Measurements from ENCODE around the gene OR1F1.
"Not testable (repeated sequence)": the region's sequence is repeated elsewhere in the genome, so short reads cannot be mapped to it uniquely, and the experiment has no call there.

OR1F1 gene

GRCh38 chr16:3150346-3151218, 37.4 kb upstream of the OR1F1 start:
- DNase-seq (ENCODE audit: low read depth in 2 of 2), result peak; percentile 93 to 100

- DNase-seq (ENCODE audit: low read depth in 2 of 2), result no peak
These were observed 36.1 kb upstream of the OR1F1 start for GRCh38 chr16:3152027-3152276.

- peak; percentile 80 to 83 for DNase-seq (ENCODE audit: low read depth in 2 of 2)
These were observed 35.6 kb upstream of the OR1F1 start for GRCh38 chr16:3152277-3152990.

GRCh38 chr16:3152991-3153368, 35.0 kb upstream of the OR1F1 start:
- DNase-seq (ENCODE audit: low read depth in 2 of 2), result no peak

DNA sequence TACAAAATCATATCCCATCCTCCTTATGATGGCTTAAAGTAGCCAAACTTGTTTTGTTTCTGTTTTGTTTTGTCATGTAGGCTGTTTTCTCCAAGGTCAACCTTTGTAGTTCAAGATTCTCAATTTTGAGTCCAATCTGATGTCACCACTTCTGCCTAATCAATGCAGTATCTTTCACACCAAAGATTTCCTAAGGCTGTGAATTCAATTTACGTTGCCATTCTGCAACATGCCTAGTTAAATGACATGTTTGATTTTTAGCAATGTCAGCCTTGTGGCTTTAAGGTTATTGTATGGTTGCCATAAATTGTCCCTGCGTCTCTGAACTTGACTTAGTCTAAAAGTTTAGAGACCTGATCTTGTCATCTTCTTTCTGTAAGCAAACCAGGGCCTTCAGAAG, 32.8 kb upstream of the OR1F1 start:
- DNase-seq (ENCODE audit: low read depth in 2 of 2), result no peak

DNA sequence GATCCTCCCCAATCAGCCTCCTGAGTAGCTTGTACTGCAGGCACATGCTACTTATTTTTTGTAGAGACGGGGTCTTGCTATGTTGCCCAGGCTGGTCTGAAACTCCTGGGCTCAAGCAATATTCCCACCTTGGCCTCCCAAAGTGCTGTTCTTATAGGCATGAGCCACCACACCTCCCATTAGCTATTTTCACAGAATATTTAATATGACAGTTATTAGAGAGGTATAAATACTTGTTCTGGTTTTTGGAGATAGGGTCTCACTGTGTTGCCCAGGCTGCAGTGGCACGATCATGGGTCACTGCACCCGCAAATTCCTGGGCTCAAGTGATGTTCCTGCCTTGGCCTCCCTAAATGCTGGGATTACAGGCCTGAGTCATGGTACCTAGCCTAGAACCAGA, 32.0 kb upstream of the OR1F1 start:
- no peak for DNase-seq (ENCODE audit: low read depth in 2 of 2)

GRCh38 chr16:3157229-3158025, 30.6 kb upstream of the OR1F1 start:
- peak in 1 of 2 donors; percentile 54 for DNase-seq (ENCODE audit: low read depth in 2 of 2)

DNA sequence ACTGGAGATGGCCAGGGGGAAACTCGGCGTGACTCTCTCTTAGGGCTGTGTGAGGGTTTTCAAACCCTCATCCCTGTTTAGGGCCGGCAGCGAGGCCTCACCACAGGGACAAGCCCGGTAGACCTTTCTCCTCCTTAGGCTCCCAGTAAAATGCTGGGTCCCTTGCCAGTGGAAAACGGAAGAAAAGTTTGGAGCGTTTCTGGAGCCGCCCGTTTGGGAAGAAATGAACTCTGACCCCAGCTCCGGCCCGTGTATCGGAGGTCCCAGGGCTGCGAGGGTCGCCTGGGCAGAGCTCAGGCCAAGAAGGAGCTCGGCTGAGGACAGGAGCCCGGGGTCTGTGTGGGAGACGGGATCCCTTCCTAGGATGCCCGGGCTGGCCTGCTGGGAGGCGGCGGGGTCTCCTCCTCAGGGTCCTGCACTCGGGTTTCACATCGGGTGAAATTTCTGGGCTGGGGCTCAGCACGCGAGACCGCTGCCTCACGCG, 29.9 kb upstream of the OR1F1 start:
- no peak for DNase-seq (ENCODE audit: low read depth in 2 of 2)

DNA sequence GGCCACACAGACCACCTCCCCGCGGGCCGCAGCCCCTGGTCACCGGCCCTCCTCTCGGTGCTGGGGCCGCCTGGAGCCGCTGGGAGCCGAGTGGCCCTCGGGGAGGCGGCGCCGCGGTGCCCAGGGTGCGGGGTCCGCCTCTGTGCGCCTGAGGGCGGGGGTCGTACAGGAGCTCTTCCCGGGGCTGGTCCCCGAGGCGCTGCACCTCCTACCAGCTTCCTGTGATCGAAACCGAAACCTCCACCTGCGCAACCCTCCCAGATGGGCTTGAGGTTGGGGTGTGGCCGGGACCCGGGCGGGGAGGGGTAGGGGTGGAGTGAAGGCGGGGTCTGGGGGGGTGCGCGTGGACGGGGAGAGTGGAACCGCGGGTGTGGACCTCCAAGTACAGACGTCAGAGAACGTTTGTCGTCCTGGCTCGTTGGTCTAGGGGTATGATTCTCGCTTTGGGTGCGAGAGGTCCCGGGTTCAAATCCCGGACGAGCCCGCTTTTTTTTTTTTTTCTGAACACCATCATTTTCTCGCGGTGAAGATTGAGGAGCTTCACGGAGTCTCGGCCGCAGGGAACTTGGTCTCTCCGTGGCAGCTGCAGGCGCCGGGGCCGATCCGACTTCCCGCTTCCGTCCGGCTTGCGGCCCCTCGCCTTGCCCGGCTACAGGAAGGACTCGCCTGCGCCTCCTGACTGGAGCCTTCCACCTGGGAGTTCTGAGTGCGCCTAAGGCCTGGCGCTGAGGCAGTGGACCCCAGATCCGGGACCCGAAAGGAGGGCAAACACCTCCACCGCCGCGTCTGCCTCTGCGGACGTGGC, 29.3 kb upstream of the OR1F1 start:
- peak; percentile 70 to 98 for DNase-seq (ENCODE audit: low read depth in 2 of 2)

- DNase-seq (ENCODE audit: low read depth in 2 of 2), result no peak
These were observed 26.6 kb upstream of the OR1F1 start for GRCh38 chr16:3161235-3162018.

- DNase-seq (ENCODE audit: low read depth in 2 of 2), result no peak
These were observed 23.6 kb upstream of the OR1F1 start for GRCh38 chr16:3164121-3164991.

DNA sequence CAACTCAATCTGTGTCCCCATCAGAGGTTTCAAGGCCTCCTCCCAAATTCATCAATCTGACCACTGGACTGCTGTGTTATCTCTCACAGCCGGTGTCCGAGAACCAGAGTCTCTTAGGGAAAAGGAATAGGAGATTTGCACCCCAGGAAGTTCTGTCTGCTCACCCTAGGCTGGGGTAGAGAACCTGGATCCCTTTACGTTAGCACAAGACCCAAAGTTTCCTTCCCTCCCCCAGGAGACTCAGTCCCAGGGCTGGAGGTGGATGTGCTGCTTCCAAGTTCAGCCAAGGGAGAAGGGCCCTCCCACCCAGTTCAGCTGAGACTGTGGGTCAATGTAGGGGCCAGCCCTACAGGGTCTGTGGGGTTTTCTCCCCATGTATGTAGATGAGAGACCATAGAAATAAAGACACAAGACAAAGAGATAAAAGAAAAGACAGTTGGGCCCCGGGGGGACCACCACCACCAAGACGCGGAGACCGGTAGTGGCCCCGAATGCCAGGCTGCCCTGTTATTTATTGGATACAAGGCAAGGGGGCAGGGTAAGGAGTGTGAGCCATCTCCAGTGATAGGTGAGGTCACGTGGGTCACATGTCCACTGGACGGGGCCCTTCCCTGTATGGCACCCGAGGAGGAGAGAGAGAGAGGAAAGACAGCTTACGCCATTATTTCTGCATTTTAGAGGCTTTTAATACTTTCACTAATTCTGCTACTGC, 22.7 kb upstream of the OR1F1 start:
- no peak for DNase-seq (ENCODE audit: low read depth in 2 of 2)

DNA sequence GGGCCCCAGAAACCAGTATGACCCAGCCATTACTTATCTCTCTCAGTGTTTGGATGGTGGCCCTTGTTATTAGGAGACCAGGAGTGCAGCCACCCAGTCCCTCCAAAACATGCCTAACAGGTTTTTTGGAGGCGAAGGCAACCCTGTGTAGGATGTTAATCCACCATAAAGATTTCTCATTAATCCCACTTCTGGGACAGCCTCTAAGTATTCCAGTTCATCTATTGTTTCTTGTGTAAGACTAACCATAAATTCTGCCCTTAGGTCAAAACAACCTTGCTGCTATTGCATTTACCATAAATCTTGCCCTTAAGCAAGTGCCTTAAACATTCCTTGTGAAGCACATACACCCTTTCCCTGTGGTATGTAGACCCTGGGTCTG, 21.5 kb upstream of the OR1F1 start:
- DNase-seq (ENCODE audit: low read depth in 2 of 2), result no peak

- not testable (repeated sequence) for DNase-seq (ENCODE audit: low read depth in 2 of 2)
These were observed 19.3 kb upstream of the OR1F1 start for GRCh38 chr16:3168729-3169128.

DNA sequence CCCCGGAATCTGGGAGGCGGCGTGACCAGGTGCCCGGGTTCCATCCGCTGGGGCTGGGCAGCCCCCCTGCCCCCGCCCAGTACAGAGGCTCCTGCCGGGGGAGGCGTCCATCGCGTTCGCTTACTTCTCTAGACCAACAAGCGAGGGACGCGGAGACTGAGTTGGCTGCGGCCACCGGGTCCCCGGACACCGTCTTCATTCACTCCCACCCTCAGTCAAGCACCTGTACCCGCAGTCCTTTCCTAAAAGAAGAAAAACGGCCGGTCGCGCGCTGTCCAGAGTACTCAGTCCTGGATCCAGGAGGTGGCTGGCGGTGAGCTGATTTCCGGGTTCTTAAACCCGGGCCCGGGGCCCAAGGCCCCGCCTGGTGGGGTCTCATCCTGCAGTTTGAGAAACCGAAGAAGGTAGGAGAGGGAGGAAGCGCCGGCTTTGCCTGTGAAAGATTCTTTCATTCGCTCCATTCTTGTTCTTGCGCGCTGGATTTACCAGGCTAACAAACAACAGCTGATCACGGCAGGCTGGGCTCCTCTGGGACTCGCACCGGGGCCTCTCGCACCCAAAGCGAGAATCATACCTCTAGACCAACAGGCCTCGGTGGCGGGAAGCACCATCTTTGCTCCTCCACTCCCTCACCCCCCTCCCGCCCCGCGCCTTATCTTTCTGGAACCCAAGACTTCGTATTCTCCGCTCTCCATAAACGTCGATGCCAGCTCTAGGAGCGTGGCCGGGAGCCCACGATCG, 17.4 kb upstream of the OR1F1 start:
- DNase-seq (ENCODE audit: low read depth in 2 of 2), result no peak

GRCh38 chr16:3171181-3171854, 16.7 kb upstream of the OR1F1 start:
- peak; percentile 41 to 52 for DNase-seq (ENCODE audit: low read depth in 2 of 2)

DNA sequence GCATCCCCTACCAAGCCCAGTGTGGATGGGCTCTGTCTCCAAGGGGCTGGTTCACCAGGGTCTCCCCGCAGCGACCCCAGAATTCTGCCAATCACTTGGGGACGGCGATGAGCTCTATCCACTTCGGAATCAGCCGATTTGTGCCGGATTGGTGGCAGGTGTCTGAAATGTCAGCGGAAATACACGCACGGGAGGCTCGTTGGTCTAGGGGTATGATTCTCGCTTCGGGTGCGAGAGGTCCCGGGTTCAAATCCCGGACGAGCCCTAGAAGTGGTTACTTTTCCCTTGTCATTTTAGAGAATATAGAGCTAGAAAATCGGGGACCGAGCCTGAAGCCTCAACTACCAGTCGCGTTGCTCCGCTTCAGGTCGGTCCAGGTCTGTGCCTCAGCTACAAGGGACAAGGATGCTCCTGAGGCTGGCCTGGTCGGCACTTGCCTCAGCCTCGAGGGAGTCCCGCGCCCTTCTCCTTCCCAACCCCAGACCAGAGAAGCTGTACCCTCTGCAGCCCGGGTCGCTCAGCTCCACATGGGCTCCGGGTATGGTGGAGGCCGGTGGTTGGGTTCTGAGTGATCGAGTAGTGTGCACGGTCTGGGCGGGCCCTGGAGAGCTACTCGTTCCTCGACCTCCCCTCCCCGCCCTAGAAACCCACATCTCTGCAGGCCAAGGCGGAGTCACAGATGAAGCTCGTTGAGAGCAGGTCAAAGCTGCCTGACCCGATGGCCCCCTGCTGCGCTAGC, 16.0 kb upstream of the OR1F1 start:
- peak in 1 of 2 donors; percentile 54 for DNase-seq (ENCODE audit: low read depth in 2 of 2)

All from stimulated activated CD4-positive, alpha-beta T cell treated with anti-CD3 and anti-CD28 coated beads, Interleukin-1b, Interleukin-23, amount 100 ng/mL, for 4 hours (primary cell).